IPS-18c (cell line): Measurements from ENCODE around the gene NCOA5.

Source experiments
- H3K4me3 ChIP-seq: 2 replicates; pipeline ENCODE4 v1.7.0; 2013; ENCODE audit warnings: low read depth, mild to moderate bottlenecking, low read length, moderate library complexity; ENCODE audit not compliant: insufficient read depth
- H3K9me3 ChIP-seq: one replicate; pipeline ENCODE4 v1.6.1; 2013; ENCODE audit warnings: mild to moderate bottlenecking, low read length, moderate library complexity; ENCODE audit not compliant: control insufficient read depth, insufficient read depth

The NCOA5 gene

GRCh38 chr20:46056970-46057855, 32.5 kb downstream of the NCOA5 start:
- H3K4me3 ChIP-seq, result peak overlapping the region; percentile 58
- H3K9me3 ChIP-seq, result peaks cover 2% of the 10 kb centered on the region

GRCh38 chr20:46056027-46056833, 33.5 kb downstream of the NCOA5 start:
- Histone ChIP-seq H3K4me3 (no peak overlapping the region; the same call in 1 of the 2 replicates), H3K9me3 (peaks cover 2% of the 10 kb centered on the region)

- Histone ChIP-seq H3K9me3 (peaks cover 2% of the 10 kb centered on the region), H3K4me3 (no peak overlapping the region)
These were observed 34.5 kb downstream of the NCOA5 start for GRCh38 chr20:46055269-46055668.

- H3K9me3 ChIP-seq, result peaks cover 2% of the 10 kb centered on the region
- H3K4me3 ChIP-seq, result no peak overlapping the region
These were observed 35.2 kb downstream of the NCOA5 start for GRCh38 chr20:46054606-46055005.

GRCh38 chr20:46053416-46053815, 36.3 kb downstream of the NCOA5 start:
- H3K4me3 ChIP-seq, result no peak overlapping the region
- no peaks in the 10 kb centered on the region for H3K9me3 ChIP-seq

GRCh38 chr20:46051556-46052308, 38.0 kb downstream of the NCOA5 start:
- no peaks in the 10 kb centered on the region for H3K9me3 ChIP-seq
- H3K4me3 ChIP-seq, result no peak overlapping the region

GRCh38 chr20:46050885-46051284, 38.9 kb downstream of the NCOA5 start:
- H3K9me3 ChIP-seq, result no peaks in the 10 kb centered on the region

GRCh38 chr20:46050444-46050843, 39.3 kb downstream of the NCOA5 start:
- Histone ChIP-seq H3K9me3 (no peaks in the 10 kb centered on the region), H3K4me3 (no peak overlapping the region)

More at GRCh38 chr20:46050885-46051284, 38.9 kb downstream of the NCOA5 start:
- H3K4me3 ChIP-seq, result no peak overlapping the region

- H3K9me3 ChIP-seq, result no peaks in the 10 kb centered on the region
- no peak overlapping the region for H3K4me3 ChIP-seq
These were observed 39.9 kb downstream of the NCOA5 start for GRCh38 chr20:46049815-46050214.

- Histone ChIP-seq H3K9me3 (no peaks in the 10 kb centered on the region), H3K4me3 (no peak overlapping the region)
These were observed 40.6 kb downstream of the NCOA5 start for GRCh38 chr20:46049190-46049589.

- Histone ChIP-seq H3K4me3 (no peak overlapping the region), H3K9me3 (no peaks in the 10 kb centered on the region)
These were observed 41.9 kb downstream of the NCOA5 start for GRCh38 chr20:46047821-46048220.

- Histone ChIP-seq H3K9me3 (no peaks in the 10 kb centered on the region), H3K4me3 (no peak overlapping the region)
These were observed 43.0 kb downstream of the NCOA5 start for GRCh38 chr20:46046588-46047310.

- Histone ChIP-seq H3K4me3 (no peak overlapping the region), H3K9me3 (no peaks in the 10 kb centered on the region)
These were observed 44.9 kb downstream of the NCOA5 start for GRCh38 chr20:46044896-46045295.

GRCh38 chr20:46043556-46043955, 46.2 kb downstream of the NCOA5 start:
- no peak overlapping the region for H3K4me3 ChIP-seq
- H3K9me3 ChIP-seq, result no peaks in the 10 kb centered on the region

GRCh38 chr20:46040902-46041535, 48.7 kb downstream of the NCOA5 start:
- no peaks in the 10 kb centered on the region for H3K9me3 ChIP-seq
- H3K4me3 ChIP-seq, result no peak overlapping the region

- Histone ChIP-seq H3K4me3 (no peak overlapping the region), H3K9me3 (no peaks in the 10 kb centered on the region)
These were observed 52.7 kb downstream of the NCOA5 start for GRCh38 chr20:46037036-46037435.
